Calu3 (cell line): ENCODE results near the gene TEF. TPM values are rescaled to one million over a fixed set of nuclear protein-coding genes. Genes with fewer than 3 reads are reported as not detected.

Experiments
- BruUV-seq: library from RNA; stranded (reverse); fragments of 400-500 nt; replicated peaks from 2 replicates; lab custom pipeline; 2021; lab: Mats Ljungman, UMichigan
- CTCF ChIA-PET: fragments of 300-600 bp; sonication (Branson Sonifier 250); formaldehyde crosslinking; loops from one replicate; lab custom pipeline; 2022; ENCODE audit warnings: antibody characterized with exemption; lab: Charles Lee
- DNase-seq: peaks from one replicate; pipeline ENCODE4 v3.0.0; 2022
- H3K27ac Mint-ChIP-seq: one replicate; pipeline ENCODE4 v1.8.0; 2022; ENCODE audit warnings: mixed read lengths; ENCODE audit not compliant: unreplicated experiment
- H3K27me3 Mint-ChIP-seq: one replicate; pipeline ENCODE4 v1.8.0; 2022; ENCODE audit warnings: mixed read lengths; ENCODE audit not compliant: unreplicated experiment
- H3K36me3 Mint-ChIP-seq: one replicate; pipeline ENCODE4 v1.8.0; 2022; ENCODE audit warnings: mild to moderate bottlenecking, moderate library complexity, mixed read lengths; ENCODE audit not compliant: insufficient read depth, unreplicated experiment
- H3K4me1 Mint-ChIP-seq: one replicate; pipeline ENCODE4 v1.8.0; 2022; ENCODE audit warnings: mild to moderate bottlenecking, low read depth, mixed read lengths; ENCODE audit not compliant: unreplicated experiment
- H3K4me3 Mint-ChIP-seq: one replicate; pipeline ENCODE4 v1.8.0; 2022; ENCODE audit warnings: mild to moderate bottlenecking, low read depth, moderate library complexity, mixed read lengths; ENCODE audit not compliant: unreplicated experiment
- H3K9me3 Mint-ChIP-seq: one replicate; pipeline ENCODE4 v1.8.0; 2022; ENCODE audit warnings: low read depth, mixed read lengths; ENCODE audit not compliant: unreplicated experiment
- intact Hi-C: fragments of 100-400 bp; cut with micrococcal nuclease; formaldehyde crosslinking; loops from one replicate; pipeline ENCODE4 v1.10.0; 2022; ENCODE audit not compliant: unreplicated experiment
- total RNA-seq: library from RNA; stranded (reverse); gene quantifications from 2 replicates; pipeline ENCODE4 v1.2.3, GENCODE V29; 2022
- TF ChIP-seq, protein P1 (sequence below): fragments of 200-600 bp; IDR thresholded peaks from one replicate; pipeline ENCODE4 v1.8.0; 2022; ENCODE audit warnings: antibody characterized with exemption; ENCODE audit not compliant: unreplicated experiment

The TEF gene
- total RNA-seq, 1 experiment from 2014 or later: 6.3 TPM

GRCh38 chr22:41362615-41363014 is 19.1 kb upstream of the TEF start:
- H3K36me3 Mint-ChIP-seq: peaks cover 18% of the 10 kb centered on the region
- intact Hi-C loops: no loop called here
- H3K4me3 Mint-ChIP-seq: no peak overlapping the region
- no peak overlapping the region for H3K27ac Mint-ChIP-seq
- no peaks in the 10 kb centered on the region for H3K9me3 Mint-ChIP-seq
- no peaks in the 10 kb centered on the region for H3K27me3 Mint-ChIP-seq
- no peak for DNase-seq
- CTCF ChIA-PET: no interaction called here
- BruUV-seq: no TSS peak
- TF ChIP-seq, protein P1, sequence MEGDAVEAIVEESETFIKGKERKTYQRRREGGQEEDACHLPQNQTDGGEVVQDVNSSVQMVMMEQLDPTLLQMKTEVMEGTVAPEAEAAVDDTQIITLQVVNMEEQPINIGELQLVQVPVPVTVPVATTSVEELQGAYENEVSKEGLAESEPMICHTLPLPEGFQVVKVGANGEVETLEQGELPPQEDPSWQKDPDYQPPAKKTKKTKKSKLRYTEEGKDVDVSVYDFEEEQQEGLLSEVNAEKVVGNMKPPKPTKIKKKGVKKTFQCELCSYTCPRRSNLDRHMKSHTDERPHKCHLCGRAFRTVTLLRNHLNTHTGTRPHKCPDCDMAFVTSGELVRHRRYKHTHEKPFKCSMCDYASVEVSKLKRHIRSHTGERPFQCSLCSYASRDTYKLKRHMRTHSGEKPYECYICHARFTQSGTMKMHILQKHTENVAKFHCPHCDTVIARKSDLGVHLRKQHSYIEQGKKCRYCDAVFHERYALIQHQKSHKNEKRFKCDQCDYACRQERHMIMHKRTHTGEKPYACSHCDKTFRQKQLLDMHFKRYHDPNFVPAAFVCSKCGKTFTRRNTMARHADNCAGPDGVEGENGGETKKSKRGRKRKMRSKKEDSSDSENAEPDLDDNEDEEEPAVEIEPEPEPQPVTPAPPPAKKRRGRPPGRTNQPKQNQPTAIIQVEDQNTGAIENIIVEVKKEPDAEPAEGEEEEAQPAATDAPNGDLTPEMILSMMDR: no peak
- peaks cover 27% of the 10 kb centered on the region for H3K4me1 Mint-ChIP-seq

DNA sequence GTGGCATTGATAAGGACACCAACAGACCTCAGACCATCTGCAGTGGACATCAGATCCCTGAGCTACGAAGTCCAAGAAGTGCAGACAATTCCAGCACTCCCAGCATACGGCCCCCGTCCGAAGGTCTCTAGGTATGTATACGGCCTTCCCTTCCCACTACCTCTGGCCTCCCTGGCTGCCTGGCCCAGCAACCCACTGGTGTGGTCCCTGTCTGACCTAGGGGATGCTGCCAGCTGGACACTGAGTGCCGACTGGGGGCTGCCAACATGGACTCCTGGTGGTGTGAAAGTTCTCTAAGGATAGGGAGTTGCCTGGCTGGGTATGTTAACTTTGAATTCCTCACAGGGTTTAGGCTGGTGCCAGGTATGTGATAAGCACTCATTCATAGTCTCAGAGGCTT is 17.5 kb upstream of the TEF start:
- Mint-ChIP-seq H3K27me3 (no peaks in the 10 kb centered on the region), H3K9me3 (no peaks in the 10 kb centered on the region), H3K36me3 (peaks cover 14% of the 10 kb centered on the region), H3K4me3 (no peak overlapping the region), H3K4me1 (peaks cover 28% of the 10 kb centered on the region), H3K27ac (no peak overlapping the region)
- CTCF ChIA-PET: no interaction called here
- DNase-seq: no peak
- intact Hi-C loops: no loop called here
- TF ChIP-seq, protein P1: no peak
- BruUV-seq: no TSS peak

DNA sequence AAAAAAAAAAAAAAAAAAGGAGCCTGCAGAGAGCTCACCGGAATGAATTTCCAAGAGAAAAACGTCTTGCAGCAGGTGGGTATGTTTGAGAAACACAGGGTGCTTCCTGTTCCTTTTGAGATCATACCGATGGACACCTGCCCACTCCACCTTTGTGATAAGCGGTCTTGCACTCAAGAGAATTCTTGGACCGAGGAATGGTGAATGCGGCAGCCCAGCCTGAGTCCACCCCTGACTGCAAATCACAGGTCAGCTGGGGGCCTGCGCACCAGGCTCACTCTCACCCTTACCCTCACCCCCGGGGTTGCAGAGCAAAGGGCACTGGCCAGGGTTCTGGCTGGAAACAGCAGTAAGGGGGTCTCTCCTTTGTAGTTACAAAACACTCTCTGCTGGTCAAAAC is 16.8 kb upstream of the TEF start:
- DNase-seq: no peak
- H3K9me3 Mint-ChIP-seq: no peaks in the 10 kb centered on the region
- intact Hi-C loops: no loop called here
- peaks cover 21% of the 10 kb centered on the region for H3K4me1 Mint-ChIP-seq
- CTCF ChIA-PET: no interaction called here
- peaks cover 11% of the 10 kb centered on the region for H3K36me3 Mint-ChIP-seq
- no peak overlapping the region for H3K27ac Mint-ChIP-seq
- BruUV-seq: no TSS peak
- TF ChIP-seq, protein P1: no peak
- no peak overlapping the region for H3K4me3 Mint-ChIP-seq
- peaks cover under 1% of the 10 kb centered on the region for H3K27me3 Mint-ChIP-seq

DNA sequence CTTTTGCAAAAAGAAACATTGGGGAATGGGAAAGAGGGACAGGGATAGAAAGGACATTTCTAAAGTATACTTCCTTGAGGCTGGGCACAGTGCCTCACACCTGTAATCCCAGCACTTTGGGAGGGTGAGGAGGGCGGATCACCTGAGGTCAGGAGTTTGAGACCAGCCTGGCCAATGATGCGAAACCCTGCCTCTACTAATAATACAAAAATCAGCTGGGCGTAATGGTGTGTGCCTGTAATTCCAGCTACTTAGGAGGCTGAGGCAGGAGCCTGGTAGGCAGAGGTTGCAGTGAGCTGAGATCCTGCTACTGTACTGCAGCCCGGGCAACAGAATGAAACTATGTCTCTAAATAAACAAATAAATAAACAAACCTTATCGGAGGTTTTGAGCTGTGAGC is 16.3 kb upstream of the TEF start:
- no TSS peak for BruUV-seq
- Mint-ChIP-seq H3K4me1 (peaks cover 16% of the 10 kb centered on the region), H3K4me3 (no peak overlapping the region), H3K9me3 (no peaks in the 10 kb centered on the region), H3K36me3 (peaks cover 11% of the 10 kb centered on the region), H3K27me3 (peaks cover 6% of the 10 kb centered on the region), H3K27ac (no peak overlapping the region)
- TF ChIP-seq, protein P1: no peak
- intact Hi-C loops: no loop called here
- DNase-seq: no peak
- CTCF ChIA-PET: no interaction called here
